Endothelial cell of umbilical vein (primary cell): ENCODE results near the gene HSFX3. TPM values are rescaled to one million over a fixed set of nuclear protein-coding genes. Genes with fewer than 3 reads are reported as not detected.
"Not testable (repeated sequence)": the region's sequence is repeated elsewhere in the genome, so short reads cannot be mapped to it uniquely, and the experiment has no call there.

Source experiments
- BruUV-seq: library from RNA; stranded (reverse); fragments of 400-500 nt; replicated peaks from 2 replicates; lab custom pipeline; 2021; lab: Mats Ljungman, UMichigan
- CTCF ChIA-PET: fragments of 300-600, 350-600 bp; sonication (Branson Sonifier 250); formaldehyde crosslinking; loops from one replicate; lab custom pipeline; 2021; ENCODE audit warnings: antibody characterized with exemption, inconsistent platforms; lab: Charles Lee
- POLR2A ChIA-PET: fragments of 300-600, 350-600 bp; sonication (Branson Sonifier 250); formaldehyde crosslinking; loops from one replicate; lab custom pipeline; 2021; ENCODE audit warnings: antibody characterized with exemption, inconsistent platforms; lab: Charles Lee
- DNase-seq: peaks from one replicate; pipeline ENCODE4 v3.0.0-alpha.2; 2011; ENCODE audit warnings: low read depth, low spot score
- FAIRE-seq: peaks from 2 replicates; lab custom pipeline; 2011; peaks lifted over from hg19 to GRCh38; lab: Jason Lieb, UNC
- H2AFZ ChIP-seq: 2 replicates; pipeline ENCODE4 v1.6.0; 2012; ENCODE audit warnings: low read depth, low read length, control low read depth, inconsistent platforms
- H3K27ac ChIP-seq: 2 replicates; pipeline ENCODE4 v1.5.1; 2011; ENCODE audit warnings: low read depth, mild to moderate bottlenecking, control low read depth, low read length, moderate library complexity; ENCODE audit not compliant: insufficient read depth
- H3K27me3 ChIP-seq, 2 experiments: 2 replicates each; pipeline versions ENCODE4 v1.6.0 to v1.6.1; 2011; ENCODE audit warnings: low read length in 2 of 2, mixed read lengths in 1 of 2; ENCODE audit not compliant: control insufficient read depth in 2 of 2, insufficient read depth in 2 of 2
- H3K36me3 ChIP-seq, 2 experiments: 2 replicates in 1 of 2; 3 replicates in 1 of 2; pipeline ENCODE4 v1.5.1; 2011; ENCODE audit warnings: low read length in 2 of 2, mild to moderate bottlenecking in 1 of 2, moderate library complexity in 1 of 2; ENCODE audit not compliant: control insufficient read depth in 2 of 2, insufficient read depth in 2 of 2; ENCODE audit errors: extremely low read depth in 1 of 2
- H3K4me1 ChIP-seq: 3 replicates; pipeline ENCODE4 v1.5.1; 2011; ENCODE audit warnings: mild to moderate bottlenecking, low read length; ENCODE audit not compliant: control insufficient read depth, insufficient read depth; ENCODE audit errors: extremely low read depth
- H3K4me2 ChIP-seq: 2 replicates; pipeline ENCODE4 v1.6.1; 2011; ENCODE audit warnings: low read length, control low read depth, mixed read lengths; ENCODE audit not compliant: insufficient read depth
- H3K4me3 ChIP-seq, 3 experiments: fragments of 200-600 bp in 1 of 3; sonication (generic), shearing (Covaris generic) in 1 of 3; replicated peaks in 1 of 3; 2 replicates each; pipeline ENCODE4 v1.5.1; 2011 to 2016; ENCODE audit warnings: control low read depth in 3 of 3, low read length in 3 of 3, mild to moderate bottlenecking in 2 of 3, inconsistent platforms in 1 of 3, low read depth in 1 of 3, moderate library complexity in 1 of 3; ENCODE audit not compliant: insufficient read depth in 1 of 3
- H3K79me2 ChIP-seq: 2 replicates; pipeline ENCODE4 v1.6.0; 2012; ENCODE audit warnings: low read length, inconsistent platforms; ENCODE audit not compliant: control insufficient read depth, insufficient read depth
- H3K9ac ChIP-seq: replicated peaks from 2 replicates; pipeline ENCODE3; 2011; ENCODE audit warnings: low read length, control low read depth; ENCODE audit not compliant: insufficient read depth; ENCODE audit errors: extremely low read depth
- H3K9me1 ChIP-seq: replicated peaks from 3 replicates; pipeline ENCODE4 v1.6.0; 2011; ENCODE audit warnings: mild to moderate bottlenecking, low read length; ENCODE audit not compliant: control insufficient read depth, insufficient read depth; ENCODE audit errors: extremely low read depth
- H3K9me3 ChIP-seq: replicated peaks from 2 replicates; pipeline ENCODE4 v1.5.1; 2012; ENCODE audit warnings: low read length, inconsistent platforms; ENCODE audit not compliant: control insufficient read depth, insufficient read depth
- H4K20me1 ChIP-seq: replicated peaks from 2 replicates; pipeline ENCODE3; 2011; ENCODE audit warnings: mild to moderate bottlenecking, low read length; ENCODE audit not compliant: control insufficient read depth, insufficient read depth; ENCODE audit errors: extremely low read depth
- FOS ChIP-seq: IDR thresholded peaks from 2 replicates; pipeline ENCODE4 v1.6.1; 2011; ENCODE audit warnings: mild to moderate bottlenecking, low read length, moderate library complexity, borderline replicate concordance; ENCODE audit not compliant: insufficient read depth
- GATA2 ChIP-seq: IDR thresholded peaks from 2 replicates; pipeline ENCODE4 v1.7.0; 2011; ENCODE audit warnings: low read depth, mild to moderate bottlenecking, moderate library complexity, mixed read lengths, low read length; ENCODE audit not compliant: insufficient read length, insufficient read depth
- MYC ChIP-seq: IDR thresholded peaks from one replicate; pipeline ENCODE4 v1.6.1; 2011; ENCODE audit warnings: mild to moderate bottlenecking, low read depth, low read length
- POLR2AphosphoS5 ChIP-seq: IDR thresholded peaks from 2 replicates; pipeline ENCODE4 v1.6.1; 2012; ENCODE audit warnings: low read depth, mild to moderate bottlenecking, control low read depth, low read length, moderate library complexity; ENCODE audit not compliant: insufficient read depth
- dilution Hi-C: fragments of 300-500 bp; cut with MboI; formaldehyde crosslinking; loops from one replicate; pipeline ENCODE4 v1.15.0; 2019; ENCODE audit warnings: low sequenced_read_pairs; ENCODE audit not compliant: extremely low pct_ligation_motif_present
- intact Hi-C: fragments of 100-400 bp; cut with micrococcal nuclease; formaldehyde crosslinking; loops from one replicate; pipeline ENCODE4 v1.10.0; 2022
- polyA plus RNA-seq, 4 experiments: library from polyadenylated mRNA; depleted of rRNA in 3 of 4; stranded (reverse) in 3 of 4; unstranded in 1 of 4; fragments of >200 nt; gene quantifications; 2 replicates each; pipeline versions ENCODE4 v1.2.1 to v1.2.3, GENCODE V29; 2011 to 2012; ENCODE audit warnings: missing spikeins in 1 of 4
- total RNA-seq: library from RNA; stranded (reverse); gene quantifications from 2 replicates; pipeline ENCODE4 v1.2.3, GENCODE V29; 2021
- TF ChIP-seq, protein P1 (sequence below): IDR thresholded peaks from 2 replicates; pipeline ENCODE4 v1.6.1; 2011; ENCODE audit not compliant: insufficient read depth, insufficient read length

HSFX3 gene
- total and polyA plus RNA-seq, 2 donors (not counting 3 experiments of a cell fraction or from before 2014, with no cell fraction given), result not detected

DNA sequence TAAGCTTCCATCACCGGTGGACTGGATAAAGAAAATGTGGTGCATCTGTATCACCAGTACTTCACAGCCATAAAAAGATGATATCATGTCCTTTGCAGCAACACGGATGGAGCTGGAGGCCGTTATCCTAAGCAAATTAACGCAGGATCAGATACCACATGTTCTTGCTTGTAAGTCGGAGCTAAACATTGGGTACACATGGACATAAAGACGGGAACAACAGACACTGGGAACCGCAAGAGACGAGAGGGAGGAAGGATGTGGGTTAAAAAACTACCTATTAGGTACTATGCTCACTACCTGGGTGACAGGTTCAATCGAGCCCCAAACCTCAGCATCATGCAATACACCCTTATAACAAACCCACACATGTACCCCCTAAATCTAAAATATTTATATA is 28.3 kb downstream of the HSFX3 start:
- Histone ChIP-seq H3K27me3 (peaks cover 0 to 4% of the 10 kb centered on the region in 2 experiments), H3K9me3 (no peaks in the 10 kb centered on the region), H3K27ac (no peak overlapping the region), H3K4me3 (no peak overlapping the region), H3K36me3 (no peaks in the 10 kb centered on the region), H3K9ac (no peak overlapping the region), H4K20me1 (no peaks in the 10 kb centered on the region), H3K79me2 (no peaks in the 10 kb centered on the region), H3K4me2 (no peak overlapping the region), H3K4me1 (peaks cover 4% of the 10 kb centered on the region), H2AFZ (no peak overlapping the region), H3K9me1 (no peaks in the 10 kb centered on the region)
- dilution Hi-C loops, result no loop called here
- TF ChIP-seq GATA2, result no peak
- TF ChIP-seq POLR2AphosphoS5, result no peak
- no peak for TF ChIP-seq MYC
- TF ChIP-seq, protein P1, sequence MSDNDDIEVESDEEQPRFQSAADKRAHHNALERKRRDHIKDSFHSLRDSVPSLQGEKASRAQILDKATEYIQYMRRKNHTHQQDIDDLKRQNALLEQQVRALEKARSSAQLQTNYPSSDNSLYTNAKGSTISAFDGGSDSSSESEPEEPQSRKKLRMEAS, result no peak
- TF ChIP-seq FOS, result no peak
- intact Hi-C loops, result no loop called here
- DNase-seq (no peak), FAIRE-seq (no peak)
- CTCF ChIA-PET, result interaction anchor here (2.4 kb wide), 1 partner anchor 9 kb away, joined by 9 read pairs; no protein-coding TSS in a partner anchor
- no TSS peak for BruUV-seq
- POLR2A ChIA-PET, result no interaction called here

DNA sequence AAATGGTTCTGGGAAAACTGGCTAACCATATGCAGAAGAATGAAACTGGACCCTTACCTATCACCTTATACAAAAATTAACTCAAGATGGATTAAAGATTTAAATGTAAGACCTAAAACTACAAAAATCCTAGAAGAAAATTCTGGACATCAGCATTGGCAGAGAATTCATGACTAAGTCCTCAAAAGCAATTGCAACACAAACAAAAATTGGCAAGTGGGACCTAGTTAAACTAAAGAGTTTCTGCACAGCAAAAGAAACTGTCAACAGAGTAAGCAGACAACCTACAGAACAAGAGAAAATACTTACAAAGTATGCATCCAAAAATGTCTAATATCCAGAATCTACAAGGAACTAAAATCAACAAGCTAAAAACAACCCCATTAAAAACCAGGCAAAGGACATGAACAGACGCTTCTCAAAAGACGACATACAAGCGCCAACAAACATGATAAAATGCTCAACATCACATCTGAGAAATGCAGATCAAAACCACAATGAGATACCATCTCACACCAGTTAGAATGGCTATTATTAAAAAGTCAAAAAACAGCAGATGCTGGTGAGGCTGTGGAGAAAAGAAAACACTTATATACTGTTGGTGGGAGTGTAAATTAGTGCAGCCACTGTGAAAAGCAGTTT is 29.0 kb downstream of the HSFX3 start:
- H3K9me3 ChIP-seq, H2AFZ ChIP-seq, H4K20me1 ChIP-seq, H3K27ac ChIP-seq, H3K79me2 ChIP-seq, H3K4me2 ChIP-seq, H3K9ac ChIP-seq, H3K36me3 ChIP-seq, H3K9me1 ChIP-seq, dilution Hi-C loops, BruUV-seq, FAIRE-seq, H3K4me3 ChIP-seq, H3K27me3 ChIP-seq, DNase-seq, H3K4me1 ChIP-seq, POLR2A ChIA-PET, intact Hi-C loops: not testable (repeated sequence)
- CTCF ChIA-PET, result interaction anchor here (2.4 kb wide), 1 partner anchor 9 kb away, joined by 9 read pairs; no protein-coding TSS in a partner anchor
